Measurements from ENCODE around the gene SH3BP5L. TPM values are rescaled to one million over a fixed set of nuclear protein-coding genes. Genes with fewer than 3 reads are reported as not detected.

The SH3BP5L gene
- total and polyA plus RNA-seq, 4 donors, result 16.4 to 25.5 (median 17.5) TPM

GRCh38 chr1:248776991-248777390 is 48.7 kb downstream of the SH3BP5L start:
- ATAC-seq (ENCODE audit: insufficient read depth, low FRiP score) (no peak), DNase-seq (no peak)
- H3K27me3 ChIP-seq (ENCODE audit: control insufficient read depth in 3 of 3, insufficient read depth in 3 of 3, low read length in 2 of 3), result no peaks in the 10 kb centered on the region
- H3K9me3 ChIP-seq (ENCODE audit: control insufficient read depth in 4 of 4, insufficient read depth in 3 of 4, low read length in 3 of 4), result peaks cover 0 to 9% (median 4%) of the 10 kb centered on the region in 4 donors
- H3K9ac ChIP-seq (ENCODE audit: insufficient read depth in 1 of 2, low read length in 2 of 2), result no peak overlapping the region
- no peak overlapping the region for H3K4me3 ChIP-seq
- TF ChIP-seq CTCF (IDR thresholded peaks at IDR 0.05; ENCODE audit: control extremely low read depth, extremely low read depth), result no peak
- no peaks in the 10 kb centered on the region for H3K36me3 ChIP-seq (ENCODE audit: control insufficient read depth in 4 of 4, insufficient read depth in 4 of 4, low read length in 4 of 4)
- no peak overlapping the region for H3K27ac ChIP-seq (ENCODE audit: low read depth in 1 of 2, low read length in 1 of 2)
- H3K4me1 ChIP-seq (ENCODE audit: control insufficient read depth in 5 of 5, insufficient read depth in 5 of 5, low read length in 5 of 5), result no peaks in the 10 kb centered on the region

DNA sequence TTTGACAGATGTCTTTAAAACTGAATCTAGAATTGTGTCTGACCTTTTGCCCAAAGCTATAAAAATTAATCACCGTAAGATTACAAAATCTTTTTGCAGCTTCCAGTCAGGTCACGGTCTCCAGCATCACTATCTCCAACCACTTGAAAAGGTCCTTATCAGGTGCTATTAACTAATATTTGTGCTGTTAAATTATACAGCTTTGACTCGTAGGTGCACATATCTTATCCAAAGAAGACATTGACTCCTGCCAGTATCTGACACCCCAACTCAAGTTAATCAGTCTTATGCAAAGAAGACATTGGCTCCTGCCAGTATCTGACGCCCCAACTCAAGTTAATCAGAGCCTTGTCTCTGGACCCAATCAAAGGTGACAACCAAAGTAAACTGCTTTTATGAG is 50.3 kb downstream of the SH3BP5L start:
- no peaks in the 10 kb centered on the region for H3K36me3 ChIP-seq (ENCODE audit: control insufficient read depth in 4 of 4, insufficient read depth in 4 of 4, low read length in 4 of 4)
- no peaks in the 10 kb centered on the region for H3K4me1 ChIP-seq (ENCODE audit: control insufficient read depth in 5 of 5, insufficient read depth in 5 of 5, low read length in 5 of 5)
- H3K9me3 ChIP-seq (ENCODE audit: control insufficient read depth in 4 of 4, insufficient read depth in 3 of 4, low read length in 3 of 4), result peaks cover 0 to 9% (median 3%) of the 10 kb centered on the region in 4 donors
- H3K9ac ChIP-seq (ENCODE audit: insufficient read depth in 1 of 2, low read length in 2 of 2), result no peak overlapping the region
- TF ChIP-seq CTCF (IDR thresholded peaks at IDR 0.05; ENCODE audit: control extremely low read depth, extremely low read depth), result no peak
- ATAC-seq (ENCODE audit: insufficient read depth, low FRiP score) (no peak), DNase-seq (no peak)
- WGBS, 2 donors, result 71 to 86% methylated on average over 4 of the region's 4 CpGs
- no peak overlapping the region for H3K4me3 ChIP-seq
- no peak overlapping the region for H3K27ac ChIP-seq (ENCODE audit: low read depth in 1 of 2, low read length in 1 of 2)
- H3K27me3 ChIP-seq (ENCODE audit: control insufficient read depth in 3 of 3, insufficient read depth in 3 of 3, low read length in 2 of 3), result no peaks in the 10 kb centered on the region

Small RNA genes lying within 50 kb of the gene (small RNA-seq; reads per million reads assigned to genes)
- not detected for gene MIR3124 (ENCODE audit: low replicate concordance)

Other genes starting within 250 kb of the SH3BP5L start
- not detected for gene OR2T10, start 228.2 kb downstream of the SH3BP5L start, total RNA-seq
- not detected for gene OR2T10, start 228.2 kb downstream of the SH3BP5L start, polyA plus RNA-seq
- gene OR2T11, start 190.8 kb downstream of the SH3BP5L start, total RNA-seq, result not detected
- gene OR2T11, start 190.8 kb downstream of the SH3BP5L start, polyA plus RNA-seq, result not detected
- not detected for gene OR2T35, start 180.6 kb downstream of the SH3BP5L start, total RNA-seq
- gene OR2T35, start 180.6 kb downstream of the SH3BP5L start, polyA plus RNA-seq, result not detected
- gene OR2T27, start 170.4 kb downstream of the SH3BP5L start, total RNA-seq, result not detected
- not detected for gene OR2T27, start 170.4 kb downstream of the SH3BP5L start, polyA plus RNA-seq
- not detected for gene OR14I1, start 123.1 kb downstream of the SH3BP5L start, total RNA-seq
- gene OR14I1, start 123.1 kb downstream of the SH3BP5L start, polyA plus RNA-seq, result not detected
- gene LYPD8, start 70.2 kb downstream of the SH3BP5L start, total RNA-seq, result not detected
- not detected for gene LYPD8, start 70.2 kb downstream of the SH3BP5L start, polyA plus RNA-seq
- gene ZNF672, start 12.3 kb upstream of the SH3BP5L start, total RNA-seq, result 10 to 100 TPM; 31.1 to 41.3 TPM
- gene ZNF672, start 12.3 kb upstream of the SH3BP5L start, polyA plus RNA-seq, result 10 to 100 TPM; 17.1 to 31.5 TPM
- gene ZNF692, start 33.2 kb upstream of the SH3BP5L start, total RNA-seq, result 10 to 100 TPM; 26.1 to 35.3 TPM
- gene ZNF692, start 33.2 kb upstream of the SH3BP5L start, polyA plus RNA-seq, result 10 to 100 TPM; 37.4 to 58.5 TPM
- gene PGBD2, start 80.3 kb upstream of the SH3BP5L start, total RNA-seq, result 10 to 100 TPM in 1 of 2 donors, 1 to 10 TPM in 1; 5.8 to 12.5 TPM
- gene PGBD2, start 80.3 kb upstream of the SH3BP5L start, polyA plus RNA-seq, result 1 to 10 TPM; 3.5 to 4.2 TPM

Measured in lung (tissue), 13 donors.